Trophoblast cell (in vitro differentiated cells and primary cell): ENCODE measurements around the gene NEB.

Experiments used
- DNase-seq, 2 donors: peaks; one replicate each; pipeline ENCODE4 v3.0.0-alpha.2; 2016
- H2AFZ ChIP-seq: 2 replicates; pipeline ENCODE4 v1.6.1; 2013; ENCODE audit warnings: low read length, moderate library complexity, mild to moderate bottlenecking; ENCODE audit not compliant: insufficient read depth, poor library complexity
- H2AK5ac ChIP-seq: 2 replicates; pipeline ENCODE4 v1.6.1; 2013; ENCODE audit warnings: mild to moderate bottlenecking, low read length
- H2BK120ac ChIP-seq: 2 replicates; pipeline ENCODE4 v1.6.1; 2013; ENCODE audit warnings: low read length, mild to moderate bottlenecking, moderate library complexity; ENCODE audit not compliant: insufficient read depth, poor library complexity
- H2BK12ac ChIP-seq: 2 replicates; pipeline ENCODE4 v1.6.1; 2013; ENCODE audit warnings: mild to moderate bottlenecking, low read length, moderate library complexity
- H2BK5ac ChIP-seq: 2 replicates; pipeline ENCODE4 v1.6.1; 2013; ENCODE audit warnings: low read length, low read depth, moderate library complexity, mild to moderate bottlenecking; ENCODE audit not compliant: poor library complexity
- H3K14ac ChIP-seq: 2 replicates; pipeline ENCODE4 v1.6.1; 2013; ENCODE audit warnings: mild to moderate bottlenecking, low read length
- H3K18ac ChIP-seq: 2 replicates; pipeline ENCODE4 v1.6.1; 2013; ENCODE audit warnings: mild to moderate bottlenecking, low read length
- H3K23ac ChIP-seq: 2 replicates; pipeline ENCODE4 v1.6.1; 2013; ENCODE audit warnings: low read length
- H3K27ac ChIP-seq: 2 replicates; pipeline ENCODE4 v1.5.1; 2013; ENCODE audit warnings: low read depth, mild to moderate bottlenecking, inconsistent platforms, low read length, moderate library complexity
- H3K27me3 ChIP-seq: 2 replicates; pipeline ENCODE4 v1.6.1; 2013; ENCODE audit warnings: inconsistent platforms, mild to moderate bottlenecking, low read length, moderate library complexity; ENCODE audit not compliant: insufficient read depth
- H3K36me3 ChIP-seq, 2 experiments: 1 replicate in 1 of 2; 2 replicates in 1 of 2; pipeline ENCODE4 v1.6.1; 2013; ENCODE audit warnings: low read length in 2 of 2, mild to moderate bottlenecking in 2 of 2, moderate library complexity in 1 of 2; ENCODE audit not compliant: insufficient read depth in 2 of 2, control insufficient read depth in 1 of 2
- H3K4ac ChIP-seq: 2 replicates; pipeline ENCODE4 v1.6.1; 2013; ENCODE audit warnings: low read depth, mild to moderate bottlenecking, low read length, moderate library complexity
- H3K4me1 ChIP-seq, 2 experiments: 1 replicate in 1 of 2; 2 replicates in 1 of 2; pipeline ENCODE4 v1.6.1; 2013; ENCODE audit warnings: low read length in 2 of 2, mild to moderate bottlenecking in 2 of 2, moderate library complexity in 1 of 2; ENCODE audit not compliant: insufficient read depth in 2 of 2, control insufficient read depth in 1 of 2
- H3K4me2 ChIP-seq: 2 replicates; pipeline ENCODE4 v1.6.1; 2013; ENCODE audit warnings: inconsistent platforms, mild to moderate bottlenecking, low read length, moderate library complexity
- H3K4me3 ChIP-seq: 2 replicates; pipeline ENCODE4 v1.5.1; 2013; ENCODE audit warnings: mild to moderate bottlenecking, low read depth, low read length, inconsistent platforms
- H3K79me1 ChIP-seq: one replicate; pipeline ENCODE4 v1.6.1; 2013; ENCODE audit warnings: low read length
- H3K79me2 ChIP-seq: 2 replicates; pipeline ENCODE4 v1.6.1; 2013; ENCODE audit warnings: low read length, mild to moderate bottlenecking; ENCODE audit not compliant: control insufficient read depth, insufficient read depth, poor library complexity
- H3K9ac ChIP-seq: 2 replicates; pipeline ENCODE4 v1.6.1; 2013; ENCODE audit warnings: mild to moderate bottlenecking, low read length
- H3K9me3 ChIP-seq: 2 replicates; pipeline ENCODE4 v1.6.1; 2013; ENCODE audit warnings: low read depth, mild to moderate bottlenecking, control low read depth, inconsistent platforms, low read length; ENCODE audit not compliant: insufficient read depth
- H4K12ac ChIP-seq: 2 replicates; pipeline ENCODE4 v1.6.1; 2013; ENCODE audit warnings: low read depth, mild to moderate bottlenecking, low read length, moderate library complexity
- H4K8ac ChIP-seq: 2 replicates; pipeline ENCODE4 v1.6.1; 2013; ENCODE audit warnings: low read depth, mild to moderate bottlenecking, low read length, moderate library complexity
- H4K91ac ChIP-seq: one replicate; pipeline ENCODE4 v1.6.1; 2013; ENCODE audit warnings: low read depth, mild to moderate bottlenecking, low read length, moderate library complexity
- WGBS: extraction: QIAGEN DNeasy Blood & Tissue Kit; methylation state at CpG from one replicate; pipeline ENCODE4 v1.1.7; 2013; ENCODE audit warnings: missing lambda C conversion rate; ENCODE audit not compliant: insufficient read length, insufficient coverage; ENCODE audit errors: extremely low coverage; 5-methylcytosine and 5-hydroxymethylcytosine counted together

Gene NEB

GRCh38 chr2:151780938-151781337, 46.7 kb upstream of the NEB start:
- Histone ChIP-seq H3K79me1 (no peaks in the 10 kb centered on the region), H3K18ac (no peak overlapping the region), H4K91ac (no peak overlapping the region), H2AK5ac (no peak overlapping the region), H4K8ac (no peak overlapping the region), H4K12ac (no peak overlapping the region), H3K79me2 (no peaks in the 10 kb centered on the region), H3K23ac (no peak overlapping the region), H3K4me2 (no peak overlapping the region), H2AFZ (no peak overlapping the region), H3K4me1 (no peaks in the 10 kb centered on the region), H3K14ac (no peak overlapping the region), H3K9me3 (no peaks in the 10 kb centered on the region), H2BK5ac (no peak overlapping the region), H3K9ac (no peak overlapping the region), H3K4ac (no peak overlapping the region), H2BK120ac (no peak overlapping the region), H3K27ac (no peak overlapping the region), H3K4me3 (no peak overlapping the region), H3K36me3 (peaks cover 12 to 24% of the 10 kb centered on the region in 2 experiments), H3K27me3 (no peaks in the 10 kb centered on the region), H2BK12ac (no peak overlapping the region)
- no peak for DNase-seq

- Histone ChIP-seq H3K79me2 (no peaks in the 10 kb centered on the region), H3K9ac (no peak overlapping the region), H4K8ac (no peak overlapping the region), H4K91ac (no peak overlapping the region), H3K4me3 (no peak overlapping the region), H2AFZ (no peak overlapping the region), H3K14ac (no peak overlapping the region), H3K18ac (no peak overlapping the region), H2BK5ac (no peak overlapping the region), H4K12ac (no peak overlapping the region), H3K9me3 (no peaks in the 10 kb centered on the region), H2BK12ac (no peak overlapping the region), H3K4me1 (no peaks in the 10 kb centered on the region), H2AK5ac (no peak overlapping the region), H3K36me3 (peaks cover 7 to 23% of the 10 kb centered on the region in 2 experiments), H3K4me2 (no peak overlapping the region), H3K27ac (no peak overlapping the region), H2BK120ac (no peak overlapping the region), H3K79me1 (no peaks in the 10 kb centered on the region), H3K23ac (no peak overlapping the region), H3K4ac (no peak overlapping the region), H3K27me3 (no peaks in the 10 kb centered on the region)
- no CpG with 5 or more reads among the region's 2 CpGs for WGBS
- DNase-seq: no peak
Measured at GRCh38 chr2:151777935-151778334, 43.7 kb upstream of the NEB start.

- H2BK12ac ChIP-seq: no peak overlapping the region
- no peak overlapping the region for H4K91ac ChIP-seq
- no peak overlapping the region for H3K4me3 ChIP-seq
- no peaks in the 10 kb centered on the region for H3K79me2 ChIP-seq
- H2BK120ac ChIP-seq: no peak overlapping the region
- peaks cover 7 to 23% of the 10 kb centered on the region in 2 experiments for H3K36me3 ChIP-seq
- no peak overlapping the region for H3K4ac ChIP-seq
- no peak overlapping the region for H4K12ac ChIP-seq
- H2BK5ac ChIP-seq: no peak overlapping the region
- no peaks in the 10 kb centered on the region for H3K4me1 ChIP-seq
- no peaks in the 10 kb centered on the region for H3K79me1 ChIP-seq
- H3K27me3 ChIP-seq: no peaks in the 10 kb centered on the region
- no peak overlapping the region for H3K23ac ChIP-seq
- H3K18ac ChIP-seq: no peak overlapping the region
- no peak overlapping the region for H3K9ac ChIP-seq
- H3K4me2 ChIP-seq: no peak overlapping the region
- H4K8ac ChIP-seq: no peak overlapping the region
- H2AK5ac ChIP-seq: no peak overlapping the region
- no peak overlapping the region for H2AFZ ChIP-seq
- H3K14ac ChIP-seq: no peak overlapping the region
- no peaks in the 10 kb centered on the region for H3K9me3 ChIP-seq
- H3K27ac ChIP-seq: no peak overlapping the region
- DNase-seq: no peak
- no CpG with 5 or more reads among the region's 3 CpGs for WGBS
Measured at GRCh38 chr2:151777487-151777886, 43.2 kb upstream of the NEB start.

GRCh38 chr2:151776367-151776766, 42.1 kb upstream of the NEB start:
- DNase-seq: no peak
- H3K27me3 ChIP-seq: no peaks in the 10 kb centered on the region
- H3K4ac ChIP-seq: no peak overlapping the region
- H4K91ac ChIP-seq: no peak overlapping the region
- no peak overlapping the region for H3K4me3 ChIP-seq
- H3K27ac ChIP-seq: no peak overlapping the region
- no peak overlapping the region for H2AK5ac ChIP-seq
- no peak overlapping the region for H3K4me2 ChIP-seq
- peaks cover 4 to 18% of the 10 kb centered on the region in 2 experiments for H3K36me3 ChIP-seq
- no peak overlapping the region for H4K8ac ChIP-seq
- no peak overlapping the region for H2BK5ac ChIP-seq
- H2AFZ ChIP-seq: no peak overlapping the region
- no peaks in the 10 kb centered on the region for H3K9me3 ChIP-seq
- no peak overlapping the region for H4K12ac ChIP-seq
- H3K18ac ChIP-seq: no peak overlapping the region
- no peaks in the 10 kb centered on the region for H3K79me1 ChIP-seq
- no peak overlapping the region for H2BK12ac ChIP-seq
- no peak overlapping the region for H3K14ac ChIP-seq
- WGBS: no CpG with 5 or more reads among the region's 1 CpG
- H2BK120ac ChIP-seq: no peak overlapping the region
- H3K23ac ChIP-seq: no peak overlapping the region
- no peaks in the 10 kb centered on the region for H3K4me1 ChIP-seq
- H3K9ac ChIP-seq: no peak overlapping the region
- no peaks in the 10 kb centered on the region for H3K79me2 ChIP-seq
